Limb (tissue), 2 donors: ENCODE measurements around the gene HOXA13.

Experiments
- DNase-seq, 2 donors: peaks; one replicate each; pipeline ENCODE4 v3.0.0-alpha.2; 2016; ENCODE audit errors: extremely low spot score in 2 of 2

The HOXA13 gene

GRCh38 chr7:27172315-27172774 is 27.5 kb downstream of the HOXA13 start:
- peak in 1 of 2 donors; percentile 69 for DNase-seq

GRCh38 chr7:27171637-27172314 is 28.1 kb downstream of the HOXA13 start:
- no peak for DNase-seq

- DNase-seq = no peak
Measured at GRCh38 chr7:27171325-27171636, 28.6 kb downstream of the HOXA13 start.

- DNase-seq = no peak
Measured at GRCh38 chr7:27170426-27171324, 29.2 kb downstream of the HOXA13 start.

GRCh38 chr7:27169658-27170425 is 30.0 kb downstream of the HOXA13 start:
- DNase-seq = no peak

GRCh38 chr7:27168265-27168947 is 31.5 kb downstream of the HOXA13 start:
- DNase-seq = no peak

GRCh38 chr7:27167916-27168264 is 32.0 kb downstream of the HOXA13 start:
- DNase-seq = no peak

GRCh38 chr7:27166531-27167505 is 33.1 kb downstream of the HOXA13 start:
- DNase-seq = no peak

- DNase-seq = no peak
Measured at GRCh38 chr7:27165996-27166530, 33.8 kb downstream of the HOXA13 start.

- peak; percentile 90 to 92 for DNase-seq
Measured at GRCh38 chr7:27165089-27165995, 34.5 kb downstream of the HOXA13 start, which contains the start of gene HOXA9. Gene HOXA9, minus strand, starts transcription at chr7:27165537. Its CDS starts 80 bp downstream, at chr7:27165457.

GRCh38 chr7:27164367-27165088 is 35.4 kb downstream of the HOXA13 start:
- no peak for DNase-seq

GRCh38 chr7:27164045-27164366 is 35.9 kb downstream of the HOXA13 start:
- no peak for DNase-seq

GRCh38 chr7:27163288-27164044 is 36.4 kb downstream of the HOXA13 start:
- no peak for DNase-seq

- DNase-seq = no peak
Measured at GRCh38 chr7:27162561-27163287, 37.2 kb downstream of the HOXA13 start.

GRCh38 chr7:27161721-27162560 is 38.0 kb downstream of the HOXA13 start:
- no peak for DNase-seq

GRCh38 chr7:27161214-27161720 is 38.6 kb downstream of the HOXA13 start:
- DNase-seq = no peak
